ENCODE data around the gene SATL1. TPM values are rescaled to one million over a fixed set of nuclear protein-coding genes. Genes with fewer than 3 reads are reported as not detected.
A peak's percentile ranks its signal among the peaks of the same experiment; 100 is the strongest.
"Not testable (repeated sequence)": the region's sequence is repeated elsewhere in the genome, so short reads cannot be mapped to it uniquely, and the experiment has no call there.

SATL1 gene, protein sequence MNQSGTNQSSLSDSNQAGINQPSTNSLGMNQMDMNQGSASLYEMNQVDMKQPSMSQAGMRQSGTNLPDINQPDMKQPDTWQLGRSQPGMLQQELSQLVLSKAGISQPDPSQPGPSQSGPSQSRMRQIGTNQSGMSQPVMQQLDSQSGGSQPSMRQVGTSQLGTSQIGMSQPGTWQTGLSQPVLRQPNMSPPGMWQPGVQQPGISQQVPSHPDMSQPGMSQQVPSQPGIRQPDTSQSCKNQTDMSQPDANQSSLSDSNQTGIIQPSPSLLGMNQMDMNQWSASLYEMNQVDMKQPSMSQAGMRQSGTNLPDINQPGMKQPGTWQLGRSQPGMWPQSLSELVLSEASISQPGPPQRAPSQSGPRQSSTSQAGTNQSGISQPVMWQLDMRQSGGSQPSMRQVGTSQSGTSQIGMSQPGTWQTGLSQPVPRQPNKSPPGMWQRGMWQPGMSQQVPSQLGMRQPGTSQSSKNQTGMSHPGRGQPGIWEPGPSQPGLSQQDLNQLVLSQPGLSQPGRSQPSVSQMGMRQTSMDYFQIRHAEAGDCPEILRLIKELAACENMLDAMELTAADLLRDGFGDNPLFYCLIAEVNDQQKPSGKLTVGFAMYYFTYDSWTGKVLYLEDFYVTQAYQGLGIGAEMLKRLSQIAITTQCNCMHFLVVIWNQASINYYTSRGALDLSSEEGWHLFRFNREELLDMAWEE
- total RNA-seq = 0.56 to 0.72 TPM (median 0.58 TPM) in 3 replicates

DNA sequence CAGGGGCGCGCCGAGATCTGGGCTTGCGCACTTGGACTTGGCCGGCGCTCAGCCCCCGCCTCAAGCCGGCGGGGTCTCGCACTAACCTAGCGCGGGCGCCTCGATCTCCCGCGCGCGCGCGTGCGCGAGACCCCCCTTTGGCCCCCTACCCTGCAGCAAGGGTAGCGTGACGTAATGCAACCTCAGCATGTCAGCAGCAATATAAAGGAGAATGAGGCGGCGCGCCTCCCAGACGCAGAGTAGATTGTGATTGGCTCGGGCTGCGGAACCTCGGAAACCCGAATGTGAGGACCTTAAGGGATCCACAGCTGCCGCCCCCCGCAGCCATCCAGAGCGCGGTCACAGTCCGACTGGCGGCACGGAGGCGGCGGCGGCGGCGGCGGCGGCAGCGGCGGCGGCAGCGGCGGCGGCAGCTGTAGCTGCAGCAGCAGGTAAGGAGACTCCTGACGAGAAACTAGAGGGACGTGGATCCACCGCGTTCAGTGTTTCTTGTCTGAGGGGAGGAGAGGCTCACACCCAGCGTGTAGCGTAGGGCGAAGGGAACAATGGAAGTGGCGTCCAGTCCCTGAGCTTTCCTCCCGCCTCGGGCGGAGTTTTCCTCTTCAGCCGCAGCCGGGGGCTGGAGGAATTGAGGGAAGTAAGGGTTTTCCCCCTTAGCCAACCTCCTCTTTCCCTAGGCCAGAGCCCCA is at the start of gene SATL1, which contains the start of gene ZNF711:
Gene SATL1, minus strand, starts transcription at position 19 of the 689 bp plus-strand sequence. CDS start 134,811 bp downstream, outside the sequence.
Gene ZNF711, plus strand, starts transcription at position 231 of the 689 bp plus-strand sequence. CDS start 3,582 bp downstream, outside the sequence.
- peak; percentile 70 to 81 for DNase-seq (ENCODE audit: low spot score in 2 of 2, unreplicated experiment in 2 of 2)
- peaks cover 2% of the 10 kb centered on the region for H3K36me3 Mint-ChIP-seq
- no peaks in the 10 kb centered on the region for H3K27me3 Mint-ChIP-seq (ENCODE audit: low read depth)
- H3K4me3 Mint-ChIP-seq = peak within 1 kb of the TSS; percentile 91
- TF ChIP-seq, protein P1, sequence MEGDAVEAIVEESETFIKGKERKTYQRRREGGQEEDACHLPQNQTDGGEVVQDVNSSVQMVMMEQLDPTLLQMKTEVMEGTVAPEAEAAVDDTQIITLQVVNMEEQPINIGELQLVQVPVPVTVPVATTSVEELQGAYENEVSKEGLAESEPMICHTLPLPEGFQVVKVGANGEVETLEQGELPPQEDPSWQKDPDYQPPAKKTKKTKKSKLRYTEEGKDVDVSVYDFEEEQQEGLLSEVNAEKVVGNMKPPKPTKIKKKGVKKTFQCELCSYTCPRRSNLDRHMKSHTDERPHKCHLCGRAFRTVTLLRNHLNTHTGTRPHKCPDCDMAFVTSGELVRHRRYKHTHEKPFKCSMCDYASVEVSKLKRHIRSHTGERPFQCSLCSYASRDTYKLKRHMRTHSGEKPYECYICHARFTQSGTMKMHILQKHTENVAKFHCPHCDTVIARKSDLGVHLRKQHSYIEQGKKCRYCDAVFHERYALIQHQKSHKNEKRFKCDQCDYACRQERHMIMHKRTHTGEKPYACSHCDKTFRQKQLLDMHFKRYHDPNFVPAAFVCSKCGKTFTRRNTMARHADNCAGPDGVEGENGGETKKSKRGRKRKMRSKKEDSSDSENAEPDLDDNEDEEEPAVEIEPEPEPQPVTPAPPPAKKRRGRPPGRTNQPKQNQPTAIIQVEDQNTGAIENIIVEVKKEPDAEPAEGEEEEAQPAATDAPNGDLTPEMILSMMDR (IDR thresholded peaks at IDR 0.05; ENCODE audit: unreplicated experiment) = no peak
- peaks cover 20% of the 10 kb centered on the region for H3K9me3 Mint-ChIP-seq
- H3K4me1 Mint-ChIP-seq = peaks cover 21% of the 10 kb centered on the region
- peak within 1 kb of the TSS; percentile 98 for H3K27ac Mint-ChIP-seq

DNA sequence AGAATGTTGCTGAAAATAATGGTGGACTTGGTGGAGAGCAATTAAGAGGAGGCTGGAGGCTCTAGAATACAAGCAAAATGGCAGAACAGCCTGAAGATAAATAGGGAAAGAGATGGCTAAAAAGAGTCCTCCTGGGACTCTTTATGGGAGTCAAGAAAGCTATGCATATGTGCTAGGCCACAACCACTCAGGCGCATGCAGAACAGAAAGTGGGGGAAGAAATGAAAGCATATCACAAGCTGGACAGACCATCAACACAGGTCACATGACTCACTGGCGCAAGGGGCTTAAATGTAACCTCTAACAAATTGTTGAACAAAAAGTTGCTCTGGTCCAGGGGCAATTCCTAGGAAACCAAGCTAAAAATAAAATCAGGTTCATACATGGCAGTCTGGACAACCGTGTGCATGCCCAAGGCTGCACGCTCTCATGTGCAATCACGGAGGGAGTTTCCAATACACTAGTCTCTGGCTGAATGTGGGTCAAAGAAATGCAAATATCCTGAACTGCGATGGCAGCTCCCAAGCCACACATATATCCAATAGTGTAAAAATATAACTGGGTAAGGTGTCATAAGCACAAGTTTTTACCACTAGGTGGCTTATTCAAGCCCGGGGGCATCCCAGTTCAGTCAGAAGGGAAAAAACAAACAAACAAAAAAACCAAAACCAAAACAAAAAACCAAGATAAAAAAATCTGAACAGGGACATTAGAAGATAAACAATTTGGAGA is 45.6 kb upstream of the SATL1 start:
- Mint-ChIP-seq H3K27me3 (ENCODE audit: low read depth) (no peaks in the 10 kb centered on the region), H3K4me3 (no peak overlapping the region), H3K27ac (no peak overlapping the region), H3K4me1 (no peaks in the 10 kb centered on the region), H3K9me3 (peaks cover 71% of the 10 kb centered on the region), H3K36me3 (peaks cover 1% of the 10 kb centered on the region)
- DNase-seq (ENCODE audit: low spot score in 2 of 2, unreplicated experiment in 2 of 2) = no peak
- TF ChIP-seq, protein P1 (IDR thresholded peaks at IDR 0.05; ENCODE audit: unreplicated experiment) = no peak

DNA sequence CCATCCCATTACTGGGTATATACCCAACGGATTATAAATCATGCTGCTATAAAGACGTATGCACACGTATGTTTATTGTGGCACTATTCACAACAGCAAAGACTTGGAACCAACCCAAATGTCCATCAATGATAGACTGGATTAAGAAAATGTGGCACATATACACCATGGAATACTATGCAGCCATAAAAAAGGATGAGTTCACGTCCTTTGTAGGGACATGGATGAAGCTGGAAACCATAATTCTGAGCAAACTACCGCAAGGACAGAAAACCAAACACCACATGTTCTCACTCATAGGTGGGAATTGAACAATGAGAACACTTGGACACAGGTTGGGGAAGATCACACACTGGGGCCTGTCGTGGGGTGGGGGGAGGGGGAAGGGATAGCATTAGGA is 41.7 kb upstream of the SATL1 start:
- H3K27ac Mint-ChIP-seq; DNase-seq (ENCODE audit: low spot score in 2 of 2, unreplicated experiment in 2 of 2); H3K4me1 Mint-ChIP-seq; H3K27me3 Mint-ChIP-seq (ENCODE audit: low read depth); H3K36me3 Mint-ChIP-seq; H3K4me3 Mint-ChIP-seq: not testable (repeated sequence)
- H3K9me3 Mint-ChIP-seq = peaks cover 59% of the 10 kb centered on the region

DNA sequence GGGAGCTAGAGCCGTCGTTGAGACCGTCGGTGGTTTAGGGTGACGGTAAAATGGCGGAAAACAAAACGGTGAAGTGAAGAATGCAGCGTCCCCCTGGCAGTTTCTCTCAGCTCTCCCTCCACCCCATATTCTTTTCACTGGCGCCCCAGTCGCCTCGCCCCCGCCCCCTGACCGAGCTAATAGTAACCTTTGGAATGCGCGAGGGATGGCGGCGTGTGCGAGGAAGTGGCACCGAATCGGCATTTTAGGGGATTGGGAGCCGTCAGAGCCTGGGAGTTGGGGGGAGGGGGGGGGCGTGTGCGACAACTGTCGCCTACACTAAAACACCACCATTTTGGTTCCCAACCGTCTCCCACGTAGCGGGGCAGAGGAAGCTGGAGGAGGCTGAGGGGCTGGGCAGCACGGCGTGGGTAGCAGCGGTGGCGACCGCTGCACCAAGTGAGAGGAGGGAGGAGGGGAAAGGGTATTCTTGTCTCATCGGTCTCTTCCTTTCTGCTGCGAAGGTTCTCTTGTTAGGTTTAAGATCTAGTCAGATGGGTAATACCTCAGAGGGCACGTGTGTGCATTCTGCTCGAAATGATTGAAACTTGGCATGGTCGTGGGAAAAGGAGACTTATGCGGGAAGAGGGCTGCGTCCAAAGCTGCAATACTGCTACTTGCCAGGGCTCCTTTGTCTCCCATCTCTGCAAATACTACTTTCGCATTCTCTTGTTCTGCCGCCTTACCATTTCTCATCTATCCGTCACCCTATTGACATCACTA is 1.1 kb upstream of the SATL1 start:
- peaks cover 22% of the 10 kb centered on the region for H3K9me3 Mint-ChIP-seq

DNA sequence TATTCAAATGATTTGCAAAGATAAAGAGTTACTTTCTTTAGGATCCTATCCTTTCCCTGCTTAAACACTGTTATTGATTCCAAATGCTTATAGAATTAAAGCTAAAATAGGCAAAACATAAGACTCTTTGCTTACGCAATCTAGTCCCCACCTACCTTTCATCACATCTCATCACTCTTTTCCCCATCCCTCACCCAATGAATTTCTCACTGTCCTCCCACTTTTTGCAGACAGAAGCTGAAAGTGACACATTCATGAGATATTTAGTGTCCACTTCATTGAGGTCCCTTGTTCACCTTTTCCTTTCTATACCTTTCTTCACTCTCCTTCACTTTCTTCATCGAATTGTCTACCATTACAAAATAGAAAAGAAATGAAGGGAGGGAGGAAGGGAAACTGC is 424 bp downstream of the SATL1 start:
- no peak for DNase-seq (ENCODE audit: low spot score in 2 of 2, unreplicated experiment in 2 of 2)
- TF ChIP-seq, protein P1 (IDR thresholded peaks at IDR 0.05; ENCODE audit: unreplicated experiment) = no peak
- Mint-ChIP-seq H3K36me3 (no peaks in the 10 kb centered on the region), H3K4me1 (peaks cover 21% of the 10 kb centered on the region), H3K27me3 (ENCODE audit: low read depth) (no peaks in the 10 kb centered on the region), H3K27ac (peak overlapping the region; percentile 98), H3K4me3 (peak overlapping the region; percentile 91), H3K9me3 (peaks cover 17% of the 10 kb centered on the region)

More for the DNA sequence above, 1.1 kb upstream of the SATL1 start:
- no peaks in the 10 kb centered on the region for H3K27me3 Mint-ChIP-seq (ENCODE audit: low read depth)
- H3K4me1 Mint-ChIP-seq = peaks cover 21% of the 10 kb centered on the region
- peak in 1 of 2 experiments; percentile 45 for DNase-seq (ENCODE audit: low spot score in 2 of 2, unreplicated experiment in 2 of 2)
- TF ChIP-seq, protein P1 (IDR thresholded peaks at IDR 0.05; ENCODE audit: unreplicated experiment) = no peak
- H3K36me3 Mint-ChIP-seq = peaks cover 2% of the 10 kb centered on the region
- peak overlapping the region; percentile 91 for H3K4me3 Mint-ChIP-seq
- peak overlapping the region; percentile 95 for H3K27ac Mint-ChIP-seq

Measured in mesothelial cell of epicardium (in vitro differentiated cells).